ENCODE data around the gene C2CD4D. TPM values are rescaled to one million over a fixed set of nuclear protein-coding genes. Genes with fewer than 3 reads are reported as not detected.

Gene C2CD4D
- total RNA-seq, 1 donor from 2014 or later, result not detected

DNA sequence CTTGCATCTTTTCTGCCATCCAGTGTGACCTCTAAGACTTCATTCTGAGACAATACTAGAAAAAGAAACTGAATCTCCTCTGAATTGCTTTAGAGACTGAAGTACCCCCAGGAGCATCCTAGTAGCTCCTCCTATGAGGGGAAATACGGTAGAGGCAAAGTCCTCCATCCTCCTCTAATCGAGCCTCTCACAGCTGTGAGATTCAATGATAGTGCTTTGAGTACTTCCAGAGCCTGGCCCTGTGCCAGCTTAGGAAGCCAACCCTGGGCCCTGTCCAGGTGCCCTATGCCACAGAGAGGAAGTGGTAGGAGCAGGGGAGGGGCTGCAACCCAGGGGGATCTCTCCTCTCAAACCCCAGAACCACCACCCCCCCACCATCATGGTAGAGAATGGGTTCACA, 18.7 kb downstream of the C2CD4D start:
- TF ChIP-seq, protein P1, sequence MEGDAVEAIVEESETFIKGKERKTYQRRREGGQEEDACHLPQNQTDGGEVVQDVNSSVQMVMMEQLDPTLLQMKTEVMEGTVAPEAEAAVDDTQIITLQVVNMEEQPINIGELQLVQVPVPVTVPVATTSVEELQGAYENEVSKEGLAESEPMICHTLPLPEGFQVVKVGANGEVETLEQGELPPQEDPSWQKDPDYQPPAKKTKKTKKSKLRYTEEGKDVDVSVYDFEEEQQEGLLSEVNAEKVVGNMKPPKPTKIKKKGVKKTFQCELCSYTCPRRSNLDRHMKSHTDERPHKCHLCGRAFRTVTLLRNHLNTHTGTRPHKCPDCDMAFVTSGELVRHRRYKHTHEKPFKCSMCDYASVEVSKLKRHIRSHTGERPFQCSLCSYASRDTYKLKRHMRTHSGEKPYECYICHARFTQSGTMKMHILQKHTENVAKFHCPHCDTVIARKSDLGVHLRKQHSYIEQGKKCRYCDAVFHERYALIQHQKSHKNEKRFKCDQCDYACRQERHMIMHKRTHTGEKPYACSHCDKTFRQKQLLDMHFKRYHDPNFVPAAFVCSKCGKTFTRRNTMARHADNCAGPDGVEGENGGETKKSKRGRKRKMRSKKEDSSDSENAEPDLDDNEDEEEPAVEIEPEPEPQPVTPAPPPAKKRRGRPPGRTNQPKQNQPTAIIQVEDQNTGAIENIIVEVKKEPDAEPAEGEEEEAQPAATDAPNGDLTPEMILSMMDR (IDR thresholded peaks at IDR 0.05), result no peak
- no peaks in the 10 kb centered on the region for H3K4me1 Mint-ChIP-seq (ENCODE audit: unreplicated experiment)
- no peaks in the 10 kb centered on the region for H3K36me3 Mint-ChIP-seq (ENCODE audit: unreplicated experiment)
- no peak overlapping the region for H3K27ac Mint-ChIP-seq (ENCODE audit: unreplicated experiment)
- no peak for DNase-seq (ENCODE audit: extremely low spot score, unreplicated experiment)
- no peaks in the 10 kb centered on the region for H3K9me3 Mint-ChIP-seq (ENCODE audit: unreplicated experiment)
- H3K4me3 Mint-ChIP-seq (ENCODE audit: unreplicated experiment), result no peak overlapping the region
- peaks cover 14% of the 10 kb centered on the region for H3K27me3 Mint-ChIP-seq (ENCODE audit: unreplicated experiment)

DNA sequence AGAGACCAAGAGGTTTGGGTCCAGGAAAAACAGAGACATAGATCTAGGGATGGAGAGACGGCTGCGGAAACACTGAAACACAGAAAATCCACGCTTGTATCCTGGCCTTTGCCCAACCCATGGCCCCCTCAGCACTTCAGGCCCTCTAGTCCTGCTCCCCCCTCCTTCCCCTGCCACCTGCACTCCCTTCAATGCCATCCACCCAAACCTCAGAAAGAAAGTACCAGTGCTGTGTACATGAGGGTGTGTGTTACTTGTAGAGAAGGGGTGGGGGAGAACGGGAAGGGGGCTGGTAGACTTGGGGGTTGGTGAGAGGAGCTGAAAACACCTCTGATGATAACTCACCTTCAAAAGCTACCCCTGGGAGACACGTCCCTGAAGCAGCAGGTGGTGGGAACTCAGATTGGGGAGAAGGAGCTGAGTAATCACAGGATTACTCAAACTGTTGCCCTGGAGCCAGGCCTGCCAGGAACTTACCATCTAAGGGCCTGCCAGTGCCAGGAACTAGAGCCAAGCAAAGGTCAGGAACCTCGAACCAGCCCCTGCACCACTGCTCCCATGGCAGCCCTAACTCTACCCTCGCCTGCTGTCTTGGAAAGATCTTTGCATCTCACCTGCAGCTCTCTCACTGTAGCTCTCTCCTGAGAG, 19.5 kb downstream of the C2CD4D start:
- Mint-ChIP-seq H3K9me3 (ENCODE audit: unreplicated experiment) (no peaks in the 10 kb centered on the region), H3K27me3 (ENCODE audit: unreplicated experiment) (peaks cover 7% of the 10 kb centered on the region)

GRCh38 chr1:151819227-151819835, 20.3 kb downstream of the C2CD4D start:
- Mint-ChIP-seq H3K4me1 (ENCODE audit: unreplicated experiment) (no peaks in the 10 kb centered on the region), H3K4me3 (ENCODE audit: unreplicated experiment) (no peak overlapping the region), H3K9me3 (ENCODE audit: unreplicated experiment) (no peaks in the 10 kb centered on the region), H3K27ac (ENCODE audit: unreplicated experiment) (no peak overlapping the region), H3K36me3 (ENCODE audit: unreplicated experiment) (no peaks in the 10 kb centered on the region), H3K27me3 (ENCODE audit: unreplicated experiment) (peaks cover 5% of the 10 kb centered on the region)
- DNase-seq (ENCODE audit: extremely low spot score, unreplicated experiment), result no peak
- TF ChIP-seq, protein P1 (IDR thresholded peaks at IDR 0.05), result no peak

More for the DNA sequence above, 19.5 kb downstream of the C2CD4D start:
- TF ChIP-seq, protein P1 (IDR thresholded peaks at IDR 0.05), result no peak
- Mint-ChIP-seq H3K4me1 (ENCODE audit: unreplicated experiment) (no peaks in the 10 kb centered on the region), H3K36me3 (ENCODE audit: unreplicated experiment) (no peaks in the 10 kb centered on the region), H3K4me3 (ENCODE audit: unreplicated experiment) (no peak overlapping the region), H3K27ac (ENCODE audit: unreplicated experiment) (no peak overlapping the region)
- no peak for DNase-seq (ENCODE audit: extremely low spot score, unreplicated experiment)

DNA sequence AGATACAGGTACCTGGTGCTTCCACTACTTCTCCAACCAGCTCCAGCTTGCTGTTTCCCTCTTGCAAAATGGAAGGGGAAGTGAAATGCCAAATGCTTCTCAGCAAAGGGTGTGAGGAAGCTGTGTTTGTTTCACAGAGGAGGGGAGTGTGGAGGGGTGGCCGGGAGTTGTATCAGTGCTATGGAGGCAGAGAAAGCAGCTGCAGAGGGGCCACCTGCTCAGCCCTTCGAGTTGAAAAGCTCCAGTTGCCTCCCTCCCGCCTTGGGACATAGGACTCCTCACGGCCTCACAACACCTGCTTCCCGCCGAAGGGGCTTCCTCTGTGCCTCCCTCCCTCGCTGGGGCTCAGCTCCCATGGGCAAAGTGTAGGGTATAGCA, 22.3 kb downstream of the C2CD4D start:
- no peak overlapping the region for H3K27ac Mint-ChIP-seq (ENCODE audit: unreplicated experiment)
- H3K9me3 Mint-ChIP-seq (ENCODE audit: unreplicated experiment), result no peaks in the 10 kb centered on the region
- no peak for DNase-seq (ENCODE audit: extremely low spot score, unreplicated experiment)
- TF ChIP-seq, protein P1 (IDR thresholded peaks at IDR 0.05), result no peak
- H3K4me3 Mint-ChIP-seq (ENCODE audit: unreplicated experiment), result no peak overlapping the region
- peaks cover 7% of the 10 kb centered on the region for H3K27me3 Mint-ChIP-seq (ENCODE audit: unreplicated experiment)
- H3K4me1 Mint-ChIP-seq (ENCODE audit: unreplicated experiment), result no peaks in the 10 kb centered on the region
- no peaks in the 10 kb centered on the region for H3K36me3 Mint-ChIP-seq (ENCODE audit: unreplicated experiment)

GRCh38 chr1:151816548-151817352, 22.9 kb downstream of the C2CD4D start:
- H3K36me3 Mint-ChIP-seq (ENCODE audit: unreplicated experiment), result no peaks in the 10 kb centered on the region
- no peak overlapping the region for H3K4me3 Mint-ChIP-seq (ENCODE audit: unreplicated experiment)
- H3K27me3 Mint-ChIP-seq (ENCODE audit: unreplicated experiment), result peaks cover 7% of the 10 kb centered on the region
- no peak overlapping the region for H3K27ac Mint-ChIP-seq (ENCODE audit: unreplicated experiment)
- no peaks in the 10 kb centered on the region for H3K4me1 Mint-ChIP-seq (ENCODE audit: unreplicated experiment)
- DNase-seq (ENCODE audit: extremely low spot score, unreplicated experiment), result no peak
- H3K9me3 Mint-ChIP-seq (ENCODE audit: unreplicated experiment), result no peaks in the 10 kb centered on the region
- TF ChIP-seq, protein P1 (IDR thresholded peaks at IDR 0.05), result no peak

Data from osteocyte (in vitro differentiated cells).